Ovary (tissue), 3 donors: ENCODE data around the gene IL1RAP.
"Not testable (repeated sequence)": the region's sequence is repeated elsewhere in the genome, so short reads cannot be mapped to it uniquely, and the experiment has no call there.

Experiments used
- POLR2A ChIP-seq: fragments of 450-650 bp; IDR thresholded peaks from one replicate; pipeline ENCODE4 v1.6.1; 2017; ENCODE audit warnings: antibody characterized with exemption, mild to moderate bottlenecking, moderate library complexity
- TF ChIP-seq, protein P1 (sequence below), 3 donors: fragments of 450-650 bp in 2 of 3; fragments of 200-600 bp in 1 of 3; IDR thresholded peaks; one replicate each; pipeline versions ENCODE4 v1.5.1 to v1.8.0; 2016 to 2022; ENCODE audit warnings: antibody characterized with exemption in 3 of 3, mild to moderate bottlenecking in 1 of 3
- donor health status: DM: no; HTN: no; CAD: no.

DNA sequence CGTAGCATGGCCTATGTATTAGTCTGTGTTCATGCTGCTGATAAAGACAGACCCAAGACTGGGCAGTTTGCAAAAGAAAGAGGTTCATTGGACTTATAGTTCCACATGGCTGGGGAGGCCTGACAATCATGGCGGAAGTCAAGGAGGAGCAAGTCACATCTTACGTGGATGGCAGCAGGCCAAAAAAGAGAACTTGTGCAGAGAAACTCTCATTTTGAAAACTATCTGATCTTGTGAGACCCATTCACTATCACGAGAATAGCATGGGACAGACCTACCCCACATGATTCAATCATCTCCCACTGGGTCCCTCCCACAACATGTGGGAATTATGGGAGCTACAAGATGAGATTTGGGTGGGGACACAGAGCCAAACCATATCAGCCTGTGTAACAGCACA lies 4.6 kb downstream of the IL1RAP start:
- TF ChIP-seq, protein P1, sequence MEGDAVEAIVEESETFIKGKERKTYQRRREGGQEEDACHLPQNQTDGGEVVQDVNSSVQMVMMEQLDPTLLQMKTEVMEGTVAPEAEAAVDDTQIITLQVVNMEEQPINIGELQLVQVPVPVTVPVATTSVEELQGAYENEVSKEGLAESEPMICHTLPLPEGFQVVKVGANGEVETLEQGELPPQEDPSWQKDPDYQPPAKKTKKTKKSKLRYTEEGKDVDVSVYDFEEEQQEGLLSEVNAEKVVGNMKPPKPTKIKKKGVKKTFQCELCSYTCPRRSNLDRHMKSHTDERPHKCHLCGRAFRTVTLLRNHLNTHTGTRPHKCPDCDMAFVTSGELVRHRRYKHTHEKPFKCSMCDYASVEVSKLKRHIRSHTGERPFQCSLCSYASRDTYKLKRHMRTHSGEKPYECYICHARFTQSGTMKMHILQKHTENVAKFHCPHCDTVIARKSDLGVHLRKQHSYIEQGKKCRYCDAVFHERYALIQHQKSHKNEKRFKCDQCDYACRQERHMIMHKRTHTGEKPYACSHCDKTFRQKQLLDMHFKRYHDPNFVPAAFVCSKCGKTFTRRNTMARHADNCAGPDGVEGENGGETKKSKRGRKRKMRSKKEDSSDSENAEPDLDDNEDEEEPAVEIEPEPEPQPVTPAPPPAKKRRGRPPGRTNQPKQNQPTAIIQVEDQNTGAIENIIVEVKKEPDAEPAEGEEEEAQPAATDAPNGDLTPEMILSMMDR (IDR thresholded peaks at IDR 0.05) = not testable (repeated sequence)
- not testable (repeated sequence) for TF ChIP-seq POLR2A
